GM20000 (cell line): ENCODE measurements around the gene C10orf90.

Experiments
- DNase-seq: peaks from one replicate; pipeline ENCODE4 v3.0.0; 2012; ENCODE audit warnings: low spot score
- TF ChIP-seq, protein P1 (sequence below): IDR thresholded peaks from 2 replicates; pipeline ENCODE4 v1.5.1; 2012; ENCODE audit warnings: mild to moderate bottlenecking, control low read depth; ENCODE audit errors: extremely low read depth, missing control alignments

C10orf90 gene

GRCh38 chr10:126455766-126456405, 214.6 kb downstream of the C10orf90 start:
- no peak for DNase-seq
- TF ChIP-seq, protein P1, sequence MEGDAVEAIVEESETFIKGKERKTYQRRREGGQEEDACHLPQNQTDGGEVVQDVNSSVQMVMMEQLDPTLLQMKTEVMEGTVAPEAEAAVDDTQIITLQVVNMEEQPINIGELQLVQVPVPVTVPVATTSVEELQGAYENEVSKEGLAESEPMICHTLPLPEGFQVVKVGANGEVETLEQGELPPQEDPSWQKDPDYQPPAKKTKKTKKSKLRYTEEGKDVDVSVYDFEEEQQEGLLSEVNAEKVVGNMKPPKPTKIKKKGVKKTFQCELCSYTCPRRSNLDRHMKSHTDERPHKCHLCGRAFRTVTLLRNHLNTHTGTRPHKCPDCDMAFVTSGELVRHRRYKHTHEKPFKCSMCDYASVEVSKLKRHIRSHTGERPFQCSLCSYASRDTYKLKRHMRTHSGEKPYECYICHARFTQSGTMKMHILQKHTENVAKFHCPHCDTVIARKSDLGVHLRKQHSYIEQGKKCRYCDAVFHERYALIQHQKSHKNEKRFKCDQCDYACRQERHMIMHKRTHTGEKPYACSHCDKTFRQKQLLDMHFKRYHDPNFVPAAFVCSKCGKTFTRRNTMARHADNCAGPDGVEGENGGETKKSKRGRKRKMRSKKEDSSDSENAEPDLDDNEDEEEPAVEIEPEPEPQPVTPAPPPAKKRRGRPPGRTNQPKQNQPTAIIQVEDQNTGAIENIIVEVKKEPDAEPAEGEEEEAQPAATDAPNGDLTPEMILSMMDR = no peak

DNA sequence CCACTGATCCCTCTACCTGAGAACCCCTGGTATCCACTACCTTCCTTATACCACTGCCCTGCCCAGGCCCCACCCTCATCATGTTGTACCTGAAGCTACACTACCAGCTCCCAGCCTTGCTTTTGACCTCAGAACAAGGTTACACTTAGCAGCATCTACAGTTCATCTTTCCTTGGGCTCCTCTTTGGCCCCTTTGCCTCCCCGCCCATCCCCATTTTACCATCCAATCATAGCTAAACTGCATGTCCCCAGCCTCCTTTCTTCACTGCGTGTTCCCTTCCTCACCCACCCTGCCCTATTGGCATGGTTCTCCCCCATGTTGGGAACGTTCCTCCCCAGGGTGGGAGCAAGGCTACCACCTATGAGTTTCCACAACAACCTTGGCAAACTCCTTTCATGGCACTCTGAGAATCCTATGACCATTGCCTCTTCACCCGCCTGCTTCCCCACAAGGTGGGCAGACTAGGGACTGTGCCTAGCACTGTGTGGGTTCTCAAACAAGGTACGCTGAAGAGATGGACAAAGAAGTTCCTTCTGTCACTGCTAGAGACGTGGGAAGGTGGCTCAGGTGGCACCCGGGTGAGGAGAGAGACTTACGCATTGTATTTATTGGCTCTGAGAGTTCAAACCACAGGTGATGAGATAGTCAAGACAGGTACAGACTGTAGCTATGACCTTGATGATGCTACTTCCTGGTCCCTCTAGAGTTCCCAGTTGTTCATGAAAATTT, 215.3 kb downstream of the C10orf90 start:
- TF ChIP-seq, protein P1 = no peak
- DNase-seq = no peak

DNA sequence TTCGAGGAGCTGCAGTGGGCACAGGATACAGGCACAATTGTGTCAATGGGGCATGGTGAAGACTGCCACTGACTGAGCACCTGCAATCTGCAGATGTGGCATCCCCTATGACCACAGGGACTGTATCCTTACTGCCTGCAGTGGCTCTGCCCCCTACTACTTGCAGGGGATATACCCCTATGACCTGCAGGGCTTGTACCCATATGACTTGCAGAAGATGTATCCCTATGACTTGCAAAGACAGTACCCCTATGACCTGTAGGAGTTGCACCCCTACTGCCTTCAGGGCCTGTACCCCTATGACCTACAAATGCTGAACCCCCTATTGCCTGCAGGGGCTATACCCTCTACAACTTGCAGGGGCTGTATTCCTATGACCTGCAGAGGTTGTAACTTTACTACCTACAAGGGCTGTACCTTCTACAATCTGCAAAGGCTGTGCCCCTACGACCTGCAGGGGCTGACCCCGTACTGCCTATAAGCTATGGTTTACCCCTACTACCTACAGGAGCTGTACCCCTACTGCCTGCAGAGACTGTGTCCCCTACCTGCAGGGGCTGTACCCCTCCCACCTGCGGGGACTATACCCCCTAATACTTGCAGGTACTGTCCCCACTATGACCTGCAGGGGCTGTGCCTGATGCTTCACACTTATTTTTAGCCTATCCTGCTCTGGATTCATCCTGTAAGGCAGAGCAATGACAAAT, 216.3 kb downstream of the C10orf90 start:
- no peak for DNase-seq
- TF ChIP-seq, protein P1 = no peak

GRCh38 chr10:126452245-126452644, 218.2 kb downstream of the C10orf90 start:
- no peak for DNase-seq
- TF ChIP-seq, protein P1 = no peak

DNA sequence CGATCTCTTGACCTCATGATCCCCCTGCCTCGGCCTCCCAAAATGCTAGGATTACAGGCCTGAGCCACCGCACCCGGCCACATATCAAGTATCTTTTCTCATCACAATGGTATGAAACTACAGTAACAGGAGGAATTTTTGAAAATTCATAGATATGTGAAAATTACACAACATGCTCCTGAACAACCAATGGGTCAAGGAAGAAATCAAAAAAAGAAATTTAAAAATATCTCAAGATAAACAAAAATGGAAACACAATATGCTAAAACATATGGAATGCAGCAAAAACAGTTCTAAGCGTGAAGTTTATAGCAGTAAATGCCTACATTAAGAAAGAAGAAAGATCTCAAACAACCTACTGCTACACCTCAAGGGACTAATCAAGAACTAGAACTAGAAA, 222.4 kb downstream of the C10orf90 start:
- DNase-seq = no peak
- TF ChIP-seq, protein P1 = no peak

DNA sequence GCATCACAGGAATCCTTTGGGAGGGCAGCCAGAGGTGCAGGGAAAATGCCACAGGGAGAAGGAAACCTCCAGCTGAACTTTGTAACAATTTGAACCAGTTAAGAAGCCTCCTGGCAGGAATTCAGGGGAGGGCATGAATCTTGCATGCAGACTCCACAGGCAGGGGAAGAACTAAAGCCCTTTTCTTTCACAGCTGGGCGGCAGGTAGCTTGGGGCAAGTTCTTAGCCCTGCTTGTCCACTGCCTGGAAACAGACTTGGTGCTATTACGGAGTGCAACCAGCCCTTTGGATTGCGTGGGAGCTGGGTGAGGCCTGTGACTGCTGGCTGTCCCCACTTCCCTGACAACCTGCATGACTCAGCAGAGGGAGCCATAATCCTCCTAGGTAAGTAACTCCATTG, 230.6 kb downstream of the C10orf90 start:
- no peak for DNase-seq
- TF ChIP-seq, protein P1 = no peak

GRCh38 chr10:126438407-126438783, 232.1 kb downstream of the C10orf90 start:
- no peak for DNase-seq

More at GRCh38 chr10:126438407-126438783, 232.1 kb downstream of the C10orf90 start:
- TF ChIP-seq, protein P1 = no peak
